Activated CD8-positive, alpha-beta memory T cell treated with anti-CD3 and anti-CD28 coated beads, Interleukin-2, amount 50 U/mL, for 1 hour (primary cell): ENCODE measurements around the gene ACY1.

ENCODE experiments used
- DNase-seq: peaks from one replicate; pipeline ENCODE4 v3.0.0-alpha.2; 2020; ENCODE audit errors: extremely low read depth

The ACY1 gene

GRCh38 chr3:51982838-51983577 is at the start of gene ACY1:
Gene ACY1, plus strand, starts transcription at chr3:51983535. Its CDS starts 530 bp downstream, at chr3:51984065.
- no peak for DNase-seq

DNA sequence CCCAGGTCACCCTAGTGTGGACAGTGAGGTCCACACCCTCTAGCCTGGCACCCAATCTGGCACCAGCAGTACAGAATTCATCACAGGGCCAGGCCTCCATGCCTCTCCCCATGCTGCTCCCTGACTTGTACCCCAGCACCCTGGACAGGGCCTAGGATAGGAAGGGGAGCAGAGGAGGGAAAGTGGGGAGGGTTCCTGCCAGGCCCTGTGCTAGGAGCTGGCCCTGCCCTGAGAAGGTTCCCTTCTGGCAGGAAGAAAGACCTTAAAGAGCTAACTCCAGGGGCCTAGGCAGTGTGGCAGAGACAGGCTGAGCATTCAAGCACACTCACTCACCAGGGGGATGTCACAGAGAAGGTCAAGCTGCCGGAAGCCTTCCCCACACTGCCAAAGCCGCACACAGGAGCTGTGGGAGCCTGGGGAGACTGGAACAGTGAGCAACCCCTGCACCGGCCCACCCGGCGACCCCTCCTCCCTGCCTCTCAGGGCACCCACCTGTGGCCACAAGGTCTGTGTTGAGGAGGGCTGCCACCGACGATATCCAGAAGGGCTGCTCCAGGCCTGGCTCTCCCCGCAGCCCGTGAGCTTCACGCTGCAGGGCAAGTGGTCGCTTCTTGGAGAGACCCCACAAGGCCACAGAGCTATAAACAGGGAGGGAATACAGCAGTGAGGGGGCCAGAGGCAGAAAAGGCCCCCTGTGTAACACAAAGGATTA is 49.0 kb upstream of the ACY1 start:
- no peak for DNase-seq

DNA sequence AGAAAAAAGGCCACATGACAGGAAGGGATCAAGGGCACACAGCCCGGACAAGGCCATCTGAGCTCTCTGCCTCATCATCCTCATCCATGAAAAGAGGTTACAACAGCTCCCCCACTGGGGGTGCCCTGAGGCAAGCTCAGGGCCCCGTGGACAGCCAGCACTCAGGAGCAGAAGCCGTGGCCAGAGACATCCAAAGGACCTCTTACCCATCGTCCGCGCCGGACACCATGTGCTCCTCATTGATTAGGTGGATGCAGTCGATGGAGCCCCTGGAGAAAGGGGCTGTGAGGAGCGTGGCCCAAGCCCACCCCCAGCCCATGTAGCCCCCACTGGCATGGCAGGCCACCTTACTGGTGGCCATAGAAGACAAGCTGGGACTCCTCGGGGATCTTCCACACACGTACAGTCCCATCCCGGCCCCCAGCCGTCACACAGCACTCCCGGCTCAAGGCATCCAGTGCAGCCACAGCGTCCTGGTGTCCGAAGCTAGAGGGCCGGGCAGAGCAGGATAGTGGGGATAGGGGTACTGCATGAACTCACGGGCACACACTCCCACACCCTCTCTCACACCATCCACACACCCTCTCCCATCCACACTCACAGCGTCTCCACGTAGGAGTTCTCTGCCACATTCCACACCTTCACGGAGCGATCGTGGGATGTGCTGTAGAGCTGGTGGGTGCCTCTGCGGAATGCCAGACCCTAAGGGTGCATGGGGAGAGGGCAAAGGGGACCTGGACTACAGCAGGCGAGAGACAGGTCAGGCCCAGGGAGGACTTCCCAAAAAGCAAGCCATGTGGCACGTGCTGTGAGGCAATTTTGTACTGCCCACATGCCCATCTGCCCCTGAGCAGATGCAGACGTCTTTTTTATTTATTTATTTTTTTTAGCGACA is 48.1 kb upstream of the ACY1 start:
- DNase-seq = no peak

DNA sequence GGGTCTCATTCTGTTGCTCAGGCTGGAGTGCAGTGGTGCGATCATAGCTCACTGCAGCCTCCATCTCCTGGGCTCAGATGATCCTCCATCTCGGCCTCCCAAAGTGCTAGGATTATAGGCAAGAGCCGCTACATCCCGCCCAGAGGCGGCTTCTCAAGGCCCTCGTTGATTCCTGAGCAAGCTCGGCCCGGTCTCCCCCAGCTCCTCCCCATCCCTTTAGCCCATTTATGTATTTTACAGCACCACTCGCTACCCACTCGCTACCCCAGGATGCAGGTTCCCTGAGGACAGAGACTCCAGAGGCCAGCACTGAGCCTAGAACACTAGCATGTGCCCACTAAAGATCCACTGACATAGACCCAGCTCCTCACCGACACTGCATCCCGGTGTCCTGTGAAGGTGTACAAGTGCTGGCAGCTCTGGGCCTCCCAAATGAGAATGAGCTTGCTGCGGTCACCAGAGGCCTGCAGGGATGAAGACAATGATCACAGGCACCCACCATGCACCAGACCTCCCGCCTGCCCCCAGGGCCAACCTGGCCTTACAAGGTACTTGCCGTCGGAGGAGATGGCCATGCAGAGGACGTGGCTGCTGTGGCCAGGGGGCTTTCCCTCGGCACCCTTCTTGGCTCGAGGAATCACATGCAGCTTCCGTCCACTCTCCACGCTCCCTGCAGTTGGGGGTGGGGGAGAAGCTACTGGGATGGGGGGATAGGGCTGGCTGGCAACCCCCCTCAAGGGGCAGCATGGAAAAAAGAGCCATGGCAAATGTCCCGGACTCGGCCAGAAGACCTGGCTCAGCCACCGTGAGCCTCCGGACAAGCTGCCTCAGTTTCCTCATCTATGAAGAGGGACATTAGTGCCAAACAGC is 47.2 kb upstream of the ACY1 start:
- DNase-seq = no peak

GRCh38 chr3:51937014-51937413 is 46.3 kb upstream of the ACY1 start:
- no peak for DNase-seq

DNA sequence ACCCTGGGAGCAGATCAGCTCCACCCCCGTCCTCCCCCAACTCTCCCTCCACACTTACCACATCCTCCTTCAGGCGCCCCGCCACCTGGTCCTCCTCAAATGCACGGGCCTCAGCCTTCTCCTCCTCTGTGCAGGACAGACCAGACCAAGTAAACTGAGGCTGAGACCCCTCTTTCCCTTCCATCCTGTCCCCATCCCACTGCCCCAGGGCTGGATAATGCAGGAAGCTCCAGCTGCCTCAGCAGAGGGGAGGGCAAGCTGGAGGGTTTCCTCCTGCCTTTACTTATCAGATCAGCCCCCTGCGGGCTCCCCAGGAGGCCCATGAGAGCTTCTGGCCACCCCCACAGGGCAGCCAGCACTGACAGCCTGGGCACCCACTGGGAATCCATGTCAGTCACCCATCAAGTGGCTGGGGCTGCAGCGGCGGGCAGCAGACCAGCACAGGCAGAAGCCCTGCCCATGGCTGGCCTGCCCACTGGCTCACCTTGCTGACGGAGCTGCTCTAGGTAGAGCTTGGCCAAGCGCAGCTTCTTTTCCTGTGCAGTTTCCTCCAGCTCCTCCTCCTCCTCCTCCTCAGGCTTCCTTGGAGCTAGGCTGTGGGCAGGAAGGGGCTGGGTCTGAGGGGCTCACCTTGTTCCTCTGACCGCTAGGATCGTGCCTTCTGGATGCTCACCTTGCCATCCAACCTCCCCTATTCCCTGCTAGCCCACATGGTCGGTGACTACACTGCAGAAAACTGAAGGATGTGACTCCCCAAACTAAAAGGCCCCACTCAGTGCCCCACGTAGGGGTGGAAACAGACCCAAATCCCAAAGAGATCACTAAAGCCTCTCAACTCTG is 45.5 kb upstream of the ACY1 start:
- no peak for DNase-seq

DNA sequence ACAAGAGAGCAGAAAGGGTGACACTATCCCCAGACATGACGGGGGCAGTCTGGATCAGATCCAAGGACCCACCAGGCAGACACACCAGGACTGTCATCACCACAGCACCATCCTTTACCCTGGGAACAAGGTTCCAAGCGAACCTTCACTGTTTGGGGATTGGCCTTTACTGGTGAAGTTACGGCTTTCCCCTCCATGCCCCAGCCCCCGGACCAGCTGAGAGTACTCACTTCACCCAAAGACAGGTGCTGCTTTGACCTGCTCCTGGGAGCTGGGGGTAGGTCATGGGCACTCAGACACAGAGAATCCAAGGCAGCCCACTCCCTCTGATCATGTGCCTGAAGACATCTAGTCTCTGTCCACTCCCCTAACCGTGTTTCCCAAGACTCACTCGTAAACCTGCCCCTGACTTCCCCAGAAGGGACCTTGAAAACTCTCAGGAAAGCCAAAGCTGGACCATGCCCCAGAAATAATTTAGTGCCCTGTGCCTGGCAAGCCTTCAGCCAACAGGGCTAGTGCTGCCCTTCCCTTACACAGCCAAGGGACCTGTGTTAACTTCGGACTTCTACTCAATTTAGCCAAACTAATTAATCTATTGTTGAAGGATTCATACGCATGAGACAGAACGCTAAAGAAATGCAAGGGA is 44.4 kb upstream of the ACY1 start:
- no peak for DNase-seq

- no peak for DNase-seq
These were observed 42.5 kb upstream of the ACY1 start for GRCh38 chr3:51940648-51941462.

- DNase-seq = no peak
These were observed 41.9 kb upstream of the ACY1 start for GRCh38 chr3:51941463-51941797.

DNA sequence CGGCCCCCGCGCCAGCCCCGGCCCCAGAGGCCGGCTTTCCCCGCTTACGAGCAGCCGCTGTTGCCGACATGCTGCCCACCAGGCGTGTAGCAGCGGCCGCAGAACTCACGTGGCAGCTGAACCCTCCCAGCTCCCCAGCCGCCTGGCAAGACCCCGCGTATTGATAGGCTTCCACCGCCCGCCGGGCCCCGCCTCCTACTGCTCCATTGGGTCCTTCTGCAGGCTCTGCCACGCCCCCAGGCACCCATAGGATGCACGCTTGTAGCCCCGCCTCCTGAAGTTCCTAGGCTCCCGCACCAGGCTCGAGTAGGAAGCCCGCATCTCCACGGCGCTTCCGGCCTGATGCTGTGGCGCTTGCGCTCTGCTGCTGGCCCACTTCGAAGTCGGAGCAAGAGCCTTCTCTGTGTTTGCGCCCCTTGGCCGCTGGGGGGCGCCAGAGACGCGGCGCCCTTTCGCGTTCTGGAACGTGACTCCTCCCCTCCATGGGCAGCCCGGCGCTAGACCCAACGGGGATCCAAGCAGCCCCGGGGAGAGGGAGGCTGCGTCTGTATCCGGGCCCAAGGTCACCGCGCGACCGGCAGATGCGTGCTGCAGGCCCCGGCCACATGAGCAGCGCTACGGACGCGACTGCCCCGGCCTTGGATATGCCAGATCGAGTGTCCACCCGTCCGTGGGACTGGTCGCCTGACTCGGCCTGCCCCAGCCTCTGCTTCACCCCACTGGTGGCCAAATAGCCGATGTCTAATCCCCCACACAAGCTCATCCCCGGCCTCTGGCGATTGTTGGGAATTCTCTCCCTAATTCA is 41.3 kb upstream of the ACY1 start, which contains the start of the genes PARP3 and RRP9:
PARP3 (plus strand) TSS at position 566 of the 805 bp plus-strand sequence. CDS start 993 bp downstream, outside the sequence.
RRP9 (minus strand) TSS at position 107 of the 805 bp plus-strand sequence; CDS start at position 70, 37 bp downstream.
- DNase-seq = peak; percentile 99

- no peak for DNase-seq
These were observed 40.5 kb upstream of the ACY1 start for GRCh38 chr3:51942603-51943450.

- no peak for DNase-seq
These were observed 39.6 kb upstream of the ACY1 start for GRCh38 chr3:51943451-51944391.

- DNase-seq = no peak
These were observed 38.8 kb upstream of the ACY1 start for GRCh38 chr3:51944451-51945021.

DNA sequence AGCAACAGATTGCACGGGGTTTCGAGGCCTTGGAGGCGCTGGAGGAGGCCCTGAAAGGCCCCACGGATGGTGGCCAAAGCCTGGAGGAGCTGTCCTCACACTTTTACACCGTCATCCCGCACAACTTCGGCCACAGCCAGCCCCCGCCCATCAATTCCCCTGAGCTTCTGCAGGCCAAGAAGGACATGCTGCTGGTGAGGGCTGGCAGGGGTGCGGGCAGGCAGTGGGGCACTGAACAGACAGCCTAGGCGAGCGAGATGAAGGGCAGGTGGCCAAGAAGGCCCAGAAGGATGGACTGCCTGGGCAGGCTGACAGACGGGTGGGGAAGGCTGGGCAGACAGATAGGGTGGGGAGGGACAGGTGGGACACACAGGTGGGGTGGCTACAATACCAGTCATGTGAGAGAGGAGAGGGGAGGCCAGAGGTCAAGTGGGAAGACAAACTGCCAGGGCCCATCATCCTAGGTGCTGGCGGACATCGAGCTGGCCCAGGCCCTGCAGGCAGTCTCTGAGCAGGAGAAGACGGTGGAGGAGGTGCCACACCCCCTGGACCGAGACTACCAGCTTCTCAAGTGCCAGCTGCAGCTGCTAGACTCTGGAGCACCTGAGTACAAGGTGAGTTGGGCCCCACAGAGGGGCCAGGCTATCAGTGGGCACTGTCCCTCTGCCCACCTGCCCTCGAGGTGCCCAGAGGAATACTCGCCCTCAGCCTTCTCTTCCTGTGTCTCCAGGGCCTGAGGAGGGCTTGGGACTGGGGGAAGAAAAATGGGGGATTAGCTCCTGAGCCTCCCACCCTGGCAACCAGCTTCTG is 38.1 kb upstream of the ACY1 start:
- DNase-seq = no peak
